ENCODE measurements around the gene MASP1.

Gene MASP1

DNA sequence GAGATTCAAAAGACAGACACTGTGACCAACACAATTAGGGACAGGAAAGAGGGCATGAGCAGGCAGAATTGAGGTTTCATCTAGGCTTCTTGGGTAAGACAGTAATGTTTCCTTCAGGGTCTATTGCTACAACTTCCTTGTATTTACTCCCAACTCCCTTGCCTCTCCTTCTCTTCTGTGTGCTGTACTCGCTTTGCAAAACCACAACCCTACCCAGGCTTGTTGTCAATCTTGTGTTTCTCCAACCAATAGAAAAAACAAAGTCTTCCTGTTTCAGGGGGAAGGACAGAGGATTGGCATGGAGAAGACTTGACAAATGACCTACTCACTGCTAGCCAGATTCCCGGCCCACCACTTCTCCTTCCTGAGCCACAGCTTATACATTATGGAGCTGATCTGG, 36.3 kb upstream of the MASP1 start:
- no peaks in the 10 kb centered on the region for H3K36me3 ChIP-seq (ENCODE audit: low read depth)

DNA sequence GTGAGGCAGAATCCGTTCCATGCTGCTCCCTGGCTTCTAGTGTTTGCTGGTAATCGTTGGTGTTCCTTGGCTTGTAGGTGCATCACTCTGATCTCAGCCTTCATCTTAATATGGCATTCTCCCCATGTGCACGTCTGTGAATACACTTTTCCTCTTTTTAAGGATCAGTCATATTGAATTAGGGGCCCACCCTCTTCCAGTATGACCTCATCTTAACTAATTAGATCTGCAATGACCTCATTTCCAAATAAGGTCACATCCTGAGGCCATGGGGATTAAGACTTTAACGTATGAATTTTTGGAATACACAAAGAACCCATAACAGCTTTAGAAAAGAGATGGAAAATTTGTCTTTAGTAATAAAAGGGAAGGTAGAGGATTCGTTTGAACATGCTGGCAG, 34.1 kb upstream of the MASP1 start:
- Histone ChIP-seq H3K36me3 (ENCODE audit: low read depth) (no peaks in the 10 kb centered on the region), H3K27me3 (ENCODE audit: insufficient read depth, poor library complexity, severe bottlenecking) (peaks cover 2% of the 10 kb centered on the region), H3K4me1 (ENCODE audit: insufficient read depth, poor library complexity, severe bottlenecking) (no peaks in the 10 kb centered on the region), H3K27ac (ENCODE audit: poor library complexity, severe bottlenecking) (no peak overlapping the region), H3K9me3 (ENCODE audit: severe bottlenecking) (no peaks in the 10 kb centered on the region), H3K4me3 (ENCODE audit: severe bottlenecking) (no peak overlapping the region)
- no peak for DNase-seq (ENCODE audit: low spot score)
- no peak for ATAC-seq (ENCODE audit: low read depth)
- TF ChIP-seq, protein P1, sequence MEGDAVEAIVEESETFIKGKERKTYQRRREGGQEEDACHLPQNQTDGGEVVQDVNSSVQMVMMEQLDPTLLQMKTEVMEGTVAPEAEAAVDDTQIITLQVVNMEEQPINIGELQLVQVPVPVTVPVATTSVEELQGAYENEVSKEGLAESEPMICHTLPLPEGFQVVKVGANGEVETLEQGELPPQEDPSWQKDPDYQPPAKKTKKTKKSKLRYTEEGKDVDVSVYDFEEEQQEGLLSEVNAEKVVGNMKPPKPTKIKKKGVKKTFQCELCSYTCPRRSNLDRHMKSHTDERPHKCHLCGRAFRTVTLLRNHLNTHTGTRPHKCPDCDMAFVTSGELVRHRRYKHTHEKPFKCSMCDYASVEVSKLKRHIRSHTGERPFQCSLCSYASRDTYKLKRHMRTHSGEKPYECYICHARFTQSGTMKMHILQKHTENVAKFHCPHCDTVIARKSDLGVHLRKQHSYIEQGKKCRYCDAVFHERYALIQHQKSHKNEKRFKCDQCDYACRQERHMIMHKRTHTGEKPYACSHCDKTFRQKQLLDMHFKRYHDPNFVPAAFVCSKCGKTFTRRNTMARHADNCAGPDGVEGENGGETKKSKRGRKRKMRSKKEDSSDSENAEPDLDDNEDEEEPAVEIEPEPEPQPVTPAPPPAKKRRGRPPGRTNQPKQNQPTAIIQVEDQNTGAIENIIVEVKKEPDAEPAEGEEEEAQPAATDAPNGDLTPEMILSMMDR (IDR thresholded peaks at IDR 0.05; ENCODE audit: poor library complexity, severe bottlenecking) = no peak

More for the DNA sequence above, 36.3 kb upstream of the MASP1 start:
- Histone ChIP-seq H3K4me1 (ENCODE audit: insufficient read depth, poor library complexity, severe bottlenecking) (no peaks in the 10 kb centered on the region), H3K4me3 (ENCODE audit: severe bottlenecking) (no peak overlapping the region), H3K9me3 (ENCODE audit: severe bottlenecking) (no peaks in the 10 kb centered on the region), H3K27me3 (ENCODE audit: insufficient read depth, poor library complexity, severe bottlenecking) (peaks cover 3% of the 10 kb centered on the region), H3K27ac (ENCODE audit: poor library complexity, severe bottlenecking) (no peak overlapping the region)
- ATAC-seq (ENCODE audit: low read depth) = no peak
- no peak for DNase-seq (ENCODE audit: low spot score)
- TF ChIP-seq, protein P1 (IDR thresholded peaks at IDR 0.05; ENCODE audit: poor library complexity, severe bottlenecking) = no peak

DNA sequence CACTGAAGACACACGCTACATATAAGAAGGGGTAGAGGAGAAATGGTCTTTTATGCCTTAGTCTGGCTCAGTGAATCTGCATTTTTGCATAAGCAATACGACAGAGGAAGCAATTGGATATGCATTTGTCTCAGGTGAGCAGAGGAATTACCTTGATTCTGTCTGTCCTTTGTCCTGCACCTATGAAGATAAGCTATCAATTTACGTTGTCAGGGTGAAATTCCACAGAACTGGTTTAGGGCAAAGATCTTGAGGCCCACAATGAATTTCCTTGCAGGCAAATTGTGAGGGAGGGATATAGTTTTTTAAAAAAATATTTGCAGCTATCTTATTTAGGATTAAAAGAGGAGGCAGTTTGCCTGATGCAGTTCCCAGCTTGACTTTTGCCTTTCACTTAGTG, 31.6 kb upstream of the MASP1 start:
- no peaks in the 10 kb centered on the region for H3K36me3 ChIP-seq (ENCODE audit: low read depth)
- H3K27me3 ChIP-seq (ENCODE audit: insufficient read depth, poor library complexity, severe bottlenecking) = no peaks in the 10 kb centered on the region
- no peaks in the 10 kb centered on the region for H3K4me1 ChIP-seq (ENCODE audit: insufficient read depth, poor library complexity, severe bottlenecking)
- no peak overlapping the region for H3K4me3 ChIP-seq (ENCODE audit: severe bottlenecking)
- ATAC-seq (ENCODE audit: low read depth) = no peak
- H3K9me3 ChIP-seq (ENCODE audit: severe bottlenecking) = no peaks in the 10 kb centered on the region
- no peak overlapping the region for H3K27ac ChIP-seq (ENCODE audit: poor library complexity, severe bottlenecking)
- TF ChIP-seq, protein P1 (IDR thresholded peaks at IDR 0.05; ENCODE audit: poor library complexity, severe bottlenecking) = no peak
- no peak for DNase-seq (ENCODE audit: low spot score)

DNA sequence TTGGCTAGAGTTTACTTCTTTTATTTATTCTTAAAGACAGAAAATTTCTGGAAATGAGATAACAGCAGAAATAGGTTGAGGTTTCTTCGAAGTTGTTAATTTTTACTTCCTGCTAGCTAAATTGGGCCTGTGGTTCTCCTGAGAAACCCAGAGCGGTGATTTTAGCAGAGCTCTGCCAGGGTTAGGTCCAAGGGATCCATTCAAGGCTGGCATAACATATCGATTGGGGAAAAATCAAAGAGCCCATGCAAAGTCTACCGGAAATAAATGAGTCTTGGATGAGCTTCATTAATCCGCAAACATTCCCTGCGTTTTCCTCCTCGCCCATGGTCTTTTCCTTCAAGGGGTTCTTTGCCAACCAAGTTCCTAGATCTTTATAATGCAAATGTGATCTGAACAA, 30.8 kb upstream of the MASP1 start:
- ATAC-seq (ENCODE audit: low read depth) (no peak), DNase-seq (ENCODE audit: low spot score) (no peak)
- Histone ChIP-seq H3K4me1 (ENCODE audit: insufficient read depth, poor library complexity, severe bottlenecking) (no peaks in the 10 kb centered on the region), H3K4me3 (ENCODE audit: severe bottlenecking) (no peak overlapping the region), H3K9me3 (ENCODE audit: severe bottlenecking) (no peaks in the 10 kb centered on the region), H3K27ac (ENCODE audit: poor library complexity, severe bottlenecking) (no peak overlapping the region), H3K27me3 (ENCODE audit: insufficient read depth, poor library complexity, severe bottlenecking) (no peaks in the 10 kb centered on the region), H3K36me3 (ENCODE audit: low read depth) (no peaks in the 10 kb centered on the region)
- TF ChIP-seq, protein P1 (IDR thresholded peaks at IDR 0.05; ENCODE audit: poor library complexity, severe bottlenecking) = no peak

DNA sequence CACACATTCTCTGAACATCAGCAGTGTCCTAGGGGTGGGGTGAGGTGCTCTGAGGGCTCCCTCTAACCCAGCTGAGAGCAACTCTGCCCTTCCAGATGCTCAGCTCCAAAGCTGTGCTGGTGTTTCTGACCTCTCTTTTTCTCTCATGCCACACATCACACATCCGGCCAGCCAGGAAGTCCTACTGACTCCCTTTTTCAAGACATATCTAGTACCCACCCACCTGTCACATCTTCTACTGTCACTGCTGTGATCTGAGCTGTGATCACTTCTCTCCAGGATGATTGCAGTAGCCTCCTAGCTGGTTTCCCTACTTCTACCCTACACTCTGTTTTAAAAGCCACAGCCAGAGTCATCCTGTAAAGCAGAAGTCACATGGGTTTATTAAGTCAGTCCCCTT, 30.2 kb upstream of the MASP1 start:
- H3K4me1 ChIP-seq (ENCODE audit: insufficient read depth, poor library complexity, severe bottlenecking) = no peaks in the 10 kb centered on the region
- no peaks in the 10 kb centered on the region for H3K9me3 ChIP-seq (ENCODE audit: severe bottlenecking)
- DNase-seq (ENCODE audit: low spot score) (no peak), ATAC-seq (ENCODE audit: low read depth) (no peak)
- no peak overlapping the region for H3K4me3 ChIP-seq (ENCODE audit: severe bottlenecking)
- H3K27ac ChIP-seq (ENCODE audit: poor library complexity, severe bottlenecking) = no peak overlapping the region
- H3K27me3 ChIP-seq (ENCODE audit: insufficient read depth, poor library complexity, severe bottlenecking) = peaks cover 2% of the 10 kb centered on the region
- TF ChIP-seq, protein P1 (IDR thresholded peaks at IDR 0.05; ENCODE audit: poor library complexity, severe bottlenecking) = no peak
- no peaks in the 10 kb centered on the region for H3K36me3 ChIP-seq (ENCODE audit: low read depth)

Measured in RWPE2 (cell line).